ENCODE data around the gene TBC1D2B.

- TF ChIP-seq REPIN1 (tag by site-specific recombination; IDR thresholded peaks at IDR 0.05; ENCODE audit: low read depth), result no peak
- TF ChIP-seq CTCF (tag by site-specific recombination; IDR thresholded peaks at IDR 0.05), result no peak
- TF ChIP-seq MYNN (tag by site-specific recombination; IDR thresholded peaks at IDR 0.05; ENCODE audit: borderline replicate concordance), result no peak
- TF ChIP-seq PBX3 (CRISPR knock-in tag; IDR thresholded peaks at IDR 0.05), result no peak
- no peak for TF ChIP-seq HOXD13 (CRISPR knock-in tag; IDR thresholded peaks at IDR 0.05; ENCODE audit: borderline replicate concordance)
- TF ChIP-seq ZNF639 (tag by site-specific recombination; IDR thresholded peaks at IDR 0.05), result no peak
- TF ChIP-seq EGR2 (tag by site-specific recombination; IDR thresholded peaks at IDR 0.05; ENCODE audit: low read depth), result no peak
- TF ChIP-seq ZNF518A (tag by site-specific recombination; conservative IDR thresholded peaks at IDR 0.05; ENCODE audit: low read depth), result no peak
- TF ChIP-seq ZSCAN30 (tag by site-specific recombination; IDR thresholded peaks at IDR 0.05), result no peak
- TF ChIP-seq GFI1B (tag by site-specific recombination; IDR thresholded peaks at IDR 0.05), result no peak
These were observed 9.9 kb downstream of the TBC1D2B start for GRCh38 chr15:78067328-78068228.

Measured in HEK293 (cell line).